HG02588 (cell line): ENCODE data around the gene WNT10A.
A peak's percentile ranks its signal among the peaks of the same experiment; 100 is the strongest.
"Not testable (repeated sequence)": the region's sequence is repeated elsewhere in the genome, so short reads cannot be mapped to it uniquely, and the experiment has no call there.

ENCODE experiments used
- ATAC-seq: cut with Tn5 transposase; IDR thresholded peaks from one replicate; pipeline ENCODE4 v1.9.1; 2021; ENCODE audit warnings: mild to moderate bottlenecking, moderate library complexity; ENCODE audit not compliant: unreplicated experiment

The WNT10A gene

GRCh38 chr2:218880102-218880858 lies at the start of gene WNT10A:
TSS of gene WNT10A (plus strand) at chr2:218880852. CDS start at chr2:218880996, 144 bp downstream.
- ATAC-seq: peak; percentile 71

- no peak for ATAC-seq
Observed at GRCh38 chr2:218831378-218831990, 49.2 kb upstream of the WNT10A start, which contains the start of gene PRKAG3. TSS of gene PRKAG3 (minus strand) at chr2:218831803.

- ATAC-seq: no peak
Observed at GRCh38 chr2:218832081-218832480, 48.6 kb upstream of the WNT10A start.

DNA sequence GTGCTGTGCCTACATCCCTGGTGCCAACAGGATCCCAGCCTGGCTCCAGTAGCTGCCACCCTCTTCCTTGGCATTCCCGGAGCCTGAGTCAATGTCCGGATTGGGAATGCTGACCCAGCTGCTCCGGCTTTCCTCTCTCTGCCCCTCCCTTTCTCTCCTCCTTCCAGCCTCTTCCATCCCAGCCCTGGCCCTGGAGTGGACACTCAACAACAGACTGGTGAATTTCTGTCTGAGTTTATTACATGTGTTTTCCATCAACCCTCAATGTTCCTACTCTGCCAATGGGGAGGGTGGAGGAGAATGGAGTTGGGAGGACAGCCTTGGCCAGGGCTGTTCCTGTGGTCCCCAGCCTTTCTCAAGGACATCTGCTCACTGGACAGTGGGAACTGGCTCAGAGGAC lies 48.1 kb upstream of the WNT10A start:
- ATAC-seq: no peak

DNA sequence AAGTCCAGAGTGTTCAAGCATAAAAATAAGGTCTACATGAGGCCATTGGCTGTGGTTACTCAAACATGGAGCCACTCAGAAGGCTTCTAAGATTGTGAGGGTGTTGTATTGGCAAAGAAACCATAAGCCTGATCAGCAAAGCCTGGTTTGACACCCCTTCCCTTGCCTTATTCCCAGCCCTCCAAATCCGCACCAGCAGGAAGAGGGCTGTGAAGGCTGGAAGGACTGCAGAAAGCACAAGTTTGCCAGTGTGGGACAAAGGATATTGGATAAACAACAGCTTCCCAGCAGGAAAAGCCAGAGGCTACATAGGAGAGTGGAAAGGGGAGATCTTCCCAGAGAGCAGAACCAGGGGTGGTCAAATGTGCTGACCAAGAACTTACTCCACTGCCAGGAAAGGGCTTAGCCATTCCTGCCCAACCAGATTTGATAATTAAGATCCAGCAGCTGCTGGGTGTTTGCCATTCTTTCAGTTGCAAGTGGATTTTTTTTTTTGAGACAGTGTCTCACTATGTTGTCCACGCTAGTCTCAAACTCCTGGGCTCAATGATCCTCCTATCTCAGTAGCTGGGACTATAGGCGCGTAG lies 47.5 kb upstream of the WNT10A start:
- no peak for ATAC-seq

- ATAC-seq: no peak
Observed at GRCh38 chr2:218834685-218835084, 46.0 kb upstream of the WNT10A start.

DNA sequence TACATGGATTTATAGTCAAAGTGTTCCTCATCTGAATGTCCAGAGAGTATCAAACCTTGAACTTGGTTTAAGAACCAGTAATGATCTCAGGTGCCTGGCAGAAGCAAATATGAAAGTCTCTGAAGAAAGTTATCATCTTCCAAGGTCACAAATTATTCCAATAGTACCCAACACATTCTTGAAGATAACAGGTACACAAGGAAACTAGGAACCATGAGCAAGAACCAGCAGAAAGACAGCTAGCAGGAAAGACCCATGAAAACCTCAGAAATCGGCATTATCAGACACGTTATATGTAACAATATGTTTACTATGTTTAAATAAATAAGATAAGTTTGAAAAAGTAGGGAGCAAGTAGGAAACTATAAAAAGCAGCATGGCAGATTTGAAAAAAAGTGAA lies 43.2 kb upstream of the WNT10A start:
- ATAC-seq: no peak

- no peak for ATAC-seq
Observed at GRCh38 chr2:218839430-218839829, 41.2 kb upstream of the WNT10A start.

DNA sequence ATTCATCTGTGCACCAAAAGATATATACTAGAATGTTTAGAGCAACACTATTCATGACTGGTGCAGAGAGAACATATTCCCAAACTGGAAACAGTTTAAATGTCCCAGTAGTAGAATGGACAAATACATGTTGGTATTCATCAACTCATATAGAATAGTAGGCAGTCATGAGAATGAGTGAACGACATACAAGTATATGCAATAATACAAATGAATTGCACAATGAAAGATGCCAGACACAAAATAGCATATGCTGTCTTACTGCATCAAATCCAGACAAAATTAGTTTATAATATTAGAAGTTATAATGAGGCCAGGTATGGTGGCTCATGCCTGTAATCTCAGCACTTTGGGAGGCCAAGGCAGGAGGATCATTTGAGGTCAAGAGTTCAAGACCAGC lies 40.8 kb upstream of the WNT10A start:
- ATAC-seq: no peak

- not testable (repeated sequence) for ATAC-seq
Observed at GRCh38 chr2:218844334-218844733, 36.3 kb upstream of the WNT10A start.

GRCh38 chr2:218846963-218847362 lies 33.7 kb upstream of the WNT10A start:
- not testable (repeated sequence) for ATAC-seq

GRCh38 chr2:218849721-218850120 lies 30.9 kb upstream of the WNT10A start:
- ATAC-seq: no peak

GRCh38 chr2:218850796-218851195 lies 29.9 kb upstream of the WNT10A start:
- ATAC-seq: no peak

GRCh38 chr2:218851286-218851685 lies 29.4 kb upstream of the WNT10A start:
- ATAC-seq: no peak

GRCh38 chr2:218852911-218853667 lies 27.6 kb upstream of the WNT10A start:
- no peak for ATAC-seq

- no peak for ATAC-seq
Observed at GRCh38 chr2:218853766-218854165, 26.9 kb upstream of the WNT10A start.

- no peak for ATAC-seq
Observed at GRCh38 chr2:218854860-218855259, 25.8 kb upstream of the WNT10A start.

DNA sequence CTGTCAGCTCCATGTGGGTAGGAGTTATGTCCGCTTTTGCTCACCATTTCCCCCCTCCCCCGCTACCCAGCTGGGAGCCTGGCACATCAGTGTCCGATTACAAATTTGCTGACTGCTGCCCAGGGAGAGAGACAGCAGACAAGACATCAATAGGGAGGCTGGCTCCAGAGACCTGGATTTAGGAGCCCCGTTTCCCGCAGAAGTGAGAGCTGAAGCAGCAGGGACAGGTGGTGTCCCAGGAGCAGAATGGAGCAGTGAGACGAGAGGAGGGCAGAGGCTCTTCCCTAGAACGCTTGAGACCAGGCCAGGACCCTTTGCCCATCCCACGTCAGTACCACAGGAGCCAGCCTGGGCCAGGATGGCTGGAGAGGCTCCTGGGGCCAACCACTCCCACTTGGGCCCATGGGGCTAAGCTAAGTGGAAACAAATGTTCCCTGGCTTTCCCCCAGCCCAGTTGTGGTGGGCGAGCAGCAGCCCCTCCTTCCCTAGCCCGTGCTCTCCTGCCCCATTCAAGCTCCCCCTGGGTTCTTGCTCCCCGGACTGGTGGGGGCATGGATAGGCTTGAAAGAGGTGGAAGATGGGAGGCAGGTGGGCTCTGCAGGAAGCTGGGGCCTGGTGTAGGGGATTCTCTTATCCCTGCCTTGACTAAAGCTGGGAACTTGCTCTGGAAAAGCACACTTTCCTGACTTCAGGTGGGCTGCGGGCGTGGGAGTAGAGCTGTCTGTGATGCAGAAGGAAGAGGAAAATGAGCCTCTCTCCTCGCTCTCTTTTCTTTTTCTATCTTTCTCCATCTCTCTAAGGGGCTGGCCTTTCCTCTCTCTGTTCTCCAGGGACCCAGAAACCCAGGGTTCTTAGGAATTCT lies 25.1 kb upstream of the WNT10A start:
- no peak for ATAC-seq

DNA sequence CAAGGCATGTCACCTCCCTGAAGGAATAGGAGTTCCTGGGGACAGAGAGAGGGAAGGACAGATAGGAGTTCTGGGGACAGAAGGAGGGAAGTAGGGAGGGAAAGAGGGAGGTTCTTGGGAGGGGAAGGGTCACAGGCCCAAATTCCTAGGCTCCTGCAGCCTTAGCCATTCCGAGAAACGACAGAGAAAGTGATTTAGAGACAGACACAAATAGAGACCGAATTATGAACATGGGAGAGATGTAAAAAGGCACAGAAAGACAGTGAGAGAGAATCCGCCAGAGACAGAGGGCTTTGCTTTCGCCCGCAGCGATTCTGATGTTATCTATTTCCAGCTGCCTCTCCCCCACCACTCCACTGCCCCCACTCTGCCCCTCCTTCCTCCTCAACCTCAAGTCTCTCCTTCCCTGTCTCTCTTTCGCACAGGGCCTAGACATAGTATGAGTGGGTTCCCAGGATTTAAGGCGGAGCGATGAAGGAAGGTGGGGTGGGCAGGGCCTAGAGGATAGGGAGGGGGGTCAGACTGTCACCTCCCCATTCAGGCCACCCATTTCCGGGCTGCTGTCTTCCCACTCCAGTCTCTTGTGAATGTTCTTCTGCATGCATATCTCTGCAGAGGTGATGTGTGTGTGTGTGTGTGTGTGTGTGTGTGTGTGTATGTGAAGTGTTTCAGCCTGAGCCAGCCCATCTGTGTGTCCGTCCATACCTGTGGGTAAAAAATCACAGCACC lies 24.3 kb upstream of the WNT10A start:
- no peak for ATAC-seq

DNA sequence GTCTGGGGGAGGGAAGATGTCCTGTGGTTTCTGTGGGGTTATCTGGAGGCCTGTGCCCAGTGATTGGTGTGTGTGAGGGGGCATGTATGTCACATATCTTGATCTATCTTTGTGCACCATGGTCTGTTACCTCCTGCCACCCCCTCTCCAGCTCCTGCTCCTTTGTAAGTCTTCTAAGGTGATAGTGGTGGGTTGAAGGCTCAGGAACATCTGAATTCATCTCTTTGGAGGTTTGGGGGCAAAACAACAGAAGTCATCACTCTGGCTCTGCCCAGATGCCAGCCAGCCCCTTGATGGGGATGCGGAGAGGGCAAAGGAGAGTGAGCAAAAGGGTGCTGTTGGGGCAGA lies 23.8 kb upstream of the WNT10A start:
- ATAC-seq: no peak
